ENCODE data around the gene GEN1.
"Not testable (repeated sequence)": the region's sequence is repeated elsewhere in the genome, so short reads cannot be mapped to it uniquely, and the experiment has no call there.

Gene GEN1

DNA sequence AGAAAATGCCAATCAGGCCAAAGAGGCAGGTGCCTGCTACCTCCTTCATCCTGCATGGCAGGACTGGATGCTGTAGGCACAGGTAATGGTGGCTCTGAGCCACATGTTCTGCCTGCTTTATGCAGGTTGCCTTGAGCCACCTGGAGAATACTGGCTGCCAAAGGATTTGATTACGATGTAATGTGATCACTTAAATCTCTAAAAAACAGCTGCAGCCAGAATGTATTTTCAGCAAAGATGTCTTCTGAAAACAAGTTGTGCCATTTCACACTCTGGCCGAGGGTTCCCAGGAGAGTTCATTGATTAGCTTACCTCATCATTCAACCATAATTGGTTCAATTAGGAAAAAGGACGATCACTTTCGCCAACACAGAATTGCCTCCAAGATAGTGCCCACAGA, 44.4 kb downstream of the GEN1 start:
- no peak for DNase-seq (ENCODE audit: low read depth)

DNA sequence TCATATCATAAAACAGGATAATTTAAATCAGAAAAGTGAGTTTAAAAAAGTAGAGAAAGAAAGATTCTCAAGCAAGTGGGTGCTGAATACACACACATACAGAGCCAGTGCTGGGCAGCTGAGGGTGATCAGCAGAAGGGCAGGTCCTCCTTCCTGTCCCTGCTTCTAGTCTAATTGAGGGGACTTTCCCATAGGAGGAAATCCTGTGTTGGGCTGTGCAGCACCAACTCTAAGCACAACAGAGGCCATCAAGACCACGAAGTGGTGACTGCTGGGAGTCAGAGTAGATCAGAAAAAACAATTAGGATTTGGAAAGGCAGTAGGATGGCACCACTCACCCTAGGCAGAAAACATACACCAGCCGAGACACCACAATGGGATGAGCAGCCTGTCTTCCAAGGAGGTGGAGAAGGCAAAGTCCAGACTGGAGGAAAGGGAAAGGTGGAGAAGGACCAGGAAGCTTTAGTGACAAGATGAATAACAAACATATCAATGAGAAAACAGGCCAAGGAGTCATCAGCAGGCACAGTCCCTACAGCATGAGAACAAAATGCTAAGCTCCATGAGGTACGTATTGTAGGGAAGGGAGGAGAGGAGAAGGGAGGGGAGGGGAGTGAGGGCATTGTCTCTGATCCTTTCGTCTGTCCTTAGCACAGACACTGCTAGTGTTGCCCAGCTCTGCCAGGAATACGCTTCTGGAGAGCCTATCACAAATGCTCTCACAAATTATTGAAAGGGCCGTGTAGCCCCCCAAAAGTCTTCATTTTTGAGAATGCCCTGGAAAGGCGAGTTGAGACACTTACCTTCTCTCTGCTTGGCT, 45.6 kb downstream of the GEN1 start:
- no peak for DNase-seq (ENCODE audit: low read depth)

DNA sequence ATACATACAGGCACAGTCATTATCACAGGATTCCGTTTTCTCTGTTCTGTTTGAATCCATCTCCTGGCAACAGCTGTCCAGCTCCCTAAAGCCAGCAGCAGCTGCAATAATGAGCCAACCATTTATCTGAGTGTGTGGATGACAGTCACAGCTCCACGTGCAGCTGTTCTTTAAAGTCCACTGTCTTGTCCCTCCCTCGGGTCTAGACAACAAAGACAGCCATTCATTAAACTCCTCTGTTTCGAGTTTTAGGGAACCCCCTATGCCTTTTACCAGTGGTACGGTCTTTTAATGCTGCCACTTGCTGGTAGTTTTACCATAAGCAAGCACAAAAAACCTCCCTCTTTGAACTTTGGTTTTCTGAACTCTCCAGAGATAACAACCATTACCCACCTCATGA, 46.3 kb downstream of the GEN1 start:
- DNase-seq (ENCODE audit: low read depth), result no peak

DNA sequence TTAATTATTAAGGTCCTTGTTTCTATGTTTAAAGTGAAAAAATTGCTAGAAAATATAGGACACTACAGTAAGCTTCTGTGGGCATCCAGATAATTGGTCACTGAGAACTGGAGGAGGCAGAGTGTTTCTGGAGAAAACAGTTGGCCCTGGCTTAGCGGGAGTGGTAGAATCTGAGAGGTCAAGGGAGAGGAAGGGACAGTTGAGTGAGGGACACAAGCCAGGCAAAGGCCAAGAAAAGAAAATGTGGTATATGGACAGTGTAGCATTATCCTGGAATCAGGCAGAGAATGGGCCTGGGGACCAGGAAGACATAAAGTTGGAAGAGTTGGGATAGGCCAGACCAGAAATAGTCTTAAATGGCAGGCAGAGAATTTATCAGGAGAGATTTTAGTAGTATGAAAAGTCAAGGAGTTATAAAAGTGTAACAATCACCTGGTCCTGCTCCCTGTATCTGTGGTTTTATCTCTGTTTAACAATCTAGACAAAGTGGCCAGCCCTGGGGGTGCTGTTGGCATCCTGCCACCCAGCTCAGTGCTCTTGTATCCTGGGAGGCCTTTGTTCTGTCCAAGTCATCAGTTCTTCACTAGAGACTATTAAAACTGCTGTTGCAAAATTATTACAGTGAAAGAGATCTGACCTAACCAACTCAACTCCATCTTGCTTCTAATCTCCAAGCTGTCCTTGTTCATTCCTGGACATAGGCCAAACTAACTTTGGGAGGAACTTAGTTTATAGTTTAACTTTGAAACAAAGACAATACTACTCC, 46.9 kb downstream of the GEN1 start:
- no peak for DNase-seq (ENCODE audit: low read depth)

DNA sequence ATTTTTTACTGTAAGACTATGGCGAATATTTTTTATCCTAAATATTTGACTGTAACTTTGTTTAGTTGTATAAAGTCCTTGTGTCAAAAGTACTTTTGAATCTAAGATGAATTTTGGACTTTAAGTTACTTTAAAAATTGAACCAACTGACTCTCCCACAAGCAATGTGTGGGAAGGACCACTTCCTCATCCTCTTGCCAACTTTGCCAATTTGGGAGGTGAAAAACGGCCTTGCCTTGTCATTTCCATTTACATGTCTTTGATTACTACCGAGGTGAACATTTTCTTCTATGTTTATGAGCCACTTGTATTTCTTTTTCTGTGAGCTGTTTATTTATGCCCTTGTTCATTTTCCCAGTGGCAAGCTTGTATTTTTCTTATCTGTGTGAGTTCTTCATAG, 49.6 kb downstream of the GEN1 start:
- DNase-seq (ENCODE audit: low read depth), result no peak

DNA sequence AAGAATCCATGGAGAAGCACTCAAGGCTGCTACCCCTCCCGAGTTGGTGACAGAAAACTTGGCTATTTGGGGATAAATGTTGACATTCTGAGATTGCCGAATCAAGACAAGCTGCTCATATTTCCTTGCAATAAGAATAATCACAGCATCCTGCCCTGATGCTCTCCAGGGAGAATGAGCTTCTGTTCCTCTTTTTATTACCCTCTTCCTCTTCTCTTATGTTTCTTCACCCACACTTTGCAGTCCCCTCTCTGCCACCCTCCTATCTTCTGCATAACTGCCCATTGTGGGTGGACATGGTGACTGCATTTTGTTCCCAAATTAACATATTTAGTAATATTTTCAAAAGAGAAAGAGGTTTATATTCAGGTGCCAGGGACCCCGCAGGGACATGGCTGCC, 50.4 kb downstream of the GEN1 start:
- DNase-seq (ENCODE audit: low read depth), result no peak

DNA sequence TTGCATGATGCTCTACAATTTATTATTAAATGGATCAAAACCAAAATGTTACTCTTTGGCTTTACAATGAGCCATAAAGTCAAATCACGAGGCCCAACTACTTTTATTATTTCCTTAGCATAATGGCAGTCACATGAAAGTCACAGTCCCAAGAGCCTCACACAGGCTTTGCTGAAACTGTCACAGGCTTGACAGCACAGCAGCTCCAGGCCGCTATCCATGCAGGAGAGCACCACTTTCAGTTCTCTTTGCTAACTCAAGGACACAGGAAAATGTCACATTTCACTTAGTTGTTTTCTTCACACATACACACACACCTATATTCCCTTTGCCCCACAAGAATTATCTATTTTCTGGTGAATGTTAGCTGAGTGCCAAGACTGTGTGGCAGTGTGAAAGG, 51.2 kb downstream of the GEN1 start:
- DNase-seq (ENCODE audit: low read depth), result no peak

DNA sequence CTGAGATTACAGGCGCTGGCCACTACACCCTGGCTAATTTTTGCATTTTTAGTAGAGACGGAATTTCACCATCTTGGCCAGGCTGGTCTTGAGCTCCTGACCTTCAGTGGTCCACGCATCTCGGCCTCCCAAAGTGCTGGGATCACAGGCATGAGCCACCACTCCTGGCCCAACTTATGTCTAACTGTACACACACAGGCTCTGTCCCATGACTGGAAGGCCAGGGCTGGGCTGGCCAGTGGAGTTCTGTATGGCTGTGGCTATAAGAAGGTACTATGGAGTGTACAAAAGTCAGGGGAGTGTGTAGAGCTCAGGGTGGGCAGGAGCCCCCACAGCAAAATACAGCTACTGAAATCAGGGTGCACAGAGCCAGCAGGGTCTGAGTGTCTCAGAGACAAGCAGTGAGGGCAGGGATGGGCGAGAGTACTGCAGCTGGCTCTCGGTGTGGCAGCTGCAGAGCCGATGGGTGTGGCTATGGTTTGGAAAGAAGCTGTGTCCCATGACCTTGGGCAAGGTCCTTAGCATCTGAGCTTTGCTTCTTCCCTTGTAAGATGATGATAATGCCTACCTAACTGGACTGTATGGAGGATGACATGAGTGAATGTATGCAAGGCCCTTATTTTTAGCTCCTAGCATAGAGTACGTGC, 51.9 kb downstream of the GEN1 start:
- DNase-seq (ENCODE audit: low read depth), result no peak

DNA sequence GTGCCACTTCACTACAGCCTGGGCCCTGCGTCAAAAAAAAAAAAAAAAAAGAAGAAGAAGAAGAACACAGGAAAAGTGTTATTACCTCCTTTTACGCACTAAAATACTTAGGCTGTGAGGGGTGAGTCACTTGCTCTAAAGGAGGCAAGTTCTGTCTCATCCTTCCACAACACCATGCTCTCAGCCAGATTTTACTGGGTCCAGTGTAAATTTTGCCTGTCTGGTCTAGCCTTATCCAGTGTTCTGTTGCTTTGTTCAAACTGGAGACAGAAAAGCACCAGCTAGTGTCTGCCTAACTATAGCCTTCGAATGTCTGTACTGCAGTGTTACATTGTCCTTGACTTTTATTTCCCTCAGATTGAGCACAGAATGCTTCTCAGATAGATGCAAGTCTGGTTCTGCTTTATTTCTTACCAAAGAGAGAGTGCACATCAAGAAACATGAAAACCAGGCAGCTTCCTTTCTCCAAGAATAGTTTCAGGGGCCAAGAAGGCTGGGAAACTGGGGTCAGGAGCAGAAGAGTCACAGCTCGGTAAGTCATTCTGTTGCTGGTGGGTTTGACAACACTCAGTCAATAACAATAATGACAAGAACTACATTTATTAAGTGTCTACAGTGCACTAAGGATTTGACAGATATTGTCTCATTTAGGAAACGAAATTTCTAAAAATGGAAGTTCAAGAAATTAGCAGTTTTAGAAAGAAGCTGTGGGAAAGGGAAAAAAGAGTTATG, 59.2 kb downstream of the GEN1 start:
- no peak for DNase-seq (ENCODE audit: low read depth)

DNA sequence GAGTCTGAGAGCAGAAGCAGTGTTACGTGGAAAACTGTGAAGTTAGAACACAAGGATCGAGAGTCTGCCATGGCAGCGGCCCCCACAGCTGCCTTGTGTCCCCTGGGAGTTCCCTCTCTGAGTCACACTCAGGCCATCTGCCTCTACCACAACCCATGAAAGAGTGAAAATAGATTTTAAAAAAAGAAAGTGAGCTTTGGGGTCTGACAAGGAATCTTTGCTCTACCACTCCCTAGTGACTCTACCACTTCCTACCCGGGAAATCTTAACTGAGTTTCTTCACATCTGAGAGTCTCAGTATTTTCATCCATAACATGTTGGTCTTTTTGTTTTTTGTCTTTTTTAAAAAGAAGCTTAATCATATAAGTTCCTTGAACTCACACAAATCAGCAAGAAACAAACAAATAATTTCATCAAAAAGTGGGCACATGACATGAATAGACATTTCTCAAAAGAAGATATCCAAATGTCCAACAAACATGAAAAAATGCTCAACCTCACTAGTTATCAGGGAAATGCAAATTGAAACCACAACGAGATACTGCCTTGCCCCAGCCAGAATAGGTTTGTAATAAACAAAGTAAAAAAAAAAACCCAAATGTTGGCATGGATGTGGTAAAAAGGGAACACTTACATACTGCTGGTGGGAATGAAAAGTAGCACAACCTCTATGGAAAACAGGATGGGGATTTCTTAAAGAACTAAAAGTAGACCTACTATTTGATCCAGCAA, 60.0 kb downstream of the GEN1 start:
- DNase-seq (ENCODE audit: low read depth), result no peak

DNA sequence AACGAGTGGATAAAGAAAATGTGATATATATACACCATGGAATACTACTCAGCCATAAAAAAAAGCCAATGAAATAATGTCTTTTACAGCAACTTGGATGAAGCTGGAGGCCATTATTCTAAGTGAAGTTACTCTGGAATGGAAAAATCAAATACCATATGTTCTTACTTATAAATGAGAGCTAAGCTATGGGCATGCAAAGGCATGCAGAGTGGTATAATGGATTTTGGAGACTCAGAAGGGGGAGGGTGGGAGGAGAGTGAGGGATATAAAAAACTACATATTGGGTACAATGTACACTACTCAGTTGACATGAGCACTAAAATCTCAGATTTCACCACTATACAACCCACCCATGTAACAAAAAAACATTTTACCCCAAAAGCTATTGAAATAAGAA, 60.7 kb downstream of the GEN1 start:
- no peak for DNase-seq (ENCODE audit: low read depth)

DNA sequence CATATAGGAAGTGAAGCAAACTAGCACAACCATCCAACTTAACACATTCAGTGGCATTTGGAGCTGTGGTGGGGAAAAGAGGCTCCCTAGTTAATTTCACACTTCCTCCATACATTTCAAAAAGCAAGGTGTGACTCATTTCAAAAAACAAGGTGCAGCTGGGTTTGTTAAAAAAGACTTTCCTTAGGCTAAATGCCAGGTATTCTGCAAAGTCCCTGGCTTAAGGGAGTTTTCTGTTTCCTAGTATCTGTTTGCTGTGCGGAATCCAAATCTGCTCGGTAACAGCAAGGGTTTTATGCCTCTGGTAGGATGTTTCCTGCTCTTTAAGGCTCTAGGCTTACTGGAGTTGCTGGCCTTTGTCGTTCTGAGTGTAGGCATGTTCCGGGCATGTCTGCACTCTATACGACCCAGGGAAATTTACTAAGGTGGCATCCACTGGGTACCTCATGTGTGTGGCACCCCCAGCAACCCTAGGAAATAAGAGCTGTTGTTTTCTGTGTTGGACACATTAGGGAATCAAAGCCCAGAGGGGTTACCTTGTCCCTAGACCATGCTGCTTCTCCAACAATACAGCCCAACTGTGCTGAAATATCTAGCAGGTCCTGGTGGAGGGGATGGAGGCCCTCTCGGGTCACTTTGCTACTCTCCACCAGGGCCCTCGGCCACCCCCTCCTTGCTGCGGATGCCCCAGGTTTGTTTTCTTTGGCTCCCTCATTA, 61.7 kb downstream of the GEN1 start:
- no peak for DNase-seq (ENCODE audit: low read depth)

DNA sequence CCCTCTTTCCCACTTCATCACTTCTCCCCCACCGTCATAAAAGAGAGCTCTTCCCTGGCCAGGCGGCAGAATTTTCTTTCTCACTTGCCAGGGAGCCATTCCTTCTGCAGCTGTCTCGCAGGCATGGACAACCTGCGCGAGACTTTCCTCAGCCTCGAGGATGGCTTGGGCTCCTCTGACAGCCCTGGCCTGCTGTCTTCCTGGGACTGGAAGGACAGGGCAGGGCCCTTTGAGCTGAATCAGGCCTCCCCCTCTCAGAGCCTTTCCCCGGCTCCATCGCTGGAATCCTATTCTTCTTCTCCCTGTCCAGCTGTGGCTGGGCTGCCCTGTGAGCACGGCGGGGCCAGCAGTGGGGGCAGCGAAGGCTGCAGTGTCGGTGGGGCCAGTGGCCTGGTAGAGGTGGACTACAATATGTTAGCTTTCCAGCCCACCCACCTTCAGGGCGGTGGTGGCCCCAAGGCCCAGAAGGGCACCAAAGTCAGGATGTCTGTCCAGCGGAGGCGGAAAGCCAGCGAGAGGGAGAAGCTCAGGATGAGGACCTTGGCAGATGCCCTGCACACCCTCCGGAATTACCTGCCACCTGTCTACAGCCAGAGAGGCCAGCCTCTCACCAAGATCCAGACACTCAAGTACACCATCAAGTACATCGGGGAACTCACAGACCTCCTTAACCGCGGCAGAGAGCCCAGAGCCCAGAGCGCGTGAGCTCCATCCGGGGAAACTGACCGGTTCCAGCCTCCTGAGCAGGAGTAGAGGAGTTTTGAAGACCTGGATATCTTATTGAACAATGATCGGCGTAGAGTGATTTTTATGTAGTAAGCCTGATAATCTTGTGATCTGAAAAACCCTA, 62.7 kb downstream of the GEN1 start, which contains the start of gene MSGN1:
Gene MSGN1, plus strand, starts transcription at position 65 of the 850 bp plus-strand sequence. Its CDS starts 59 bp downstream, at position 124.
- no peak for DNase-seq (ENCODE audit: low read depth)

DNA sequence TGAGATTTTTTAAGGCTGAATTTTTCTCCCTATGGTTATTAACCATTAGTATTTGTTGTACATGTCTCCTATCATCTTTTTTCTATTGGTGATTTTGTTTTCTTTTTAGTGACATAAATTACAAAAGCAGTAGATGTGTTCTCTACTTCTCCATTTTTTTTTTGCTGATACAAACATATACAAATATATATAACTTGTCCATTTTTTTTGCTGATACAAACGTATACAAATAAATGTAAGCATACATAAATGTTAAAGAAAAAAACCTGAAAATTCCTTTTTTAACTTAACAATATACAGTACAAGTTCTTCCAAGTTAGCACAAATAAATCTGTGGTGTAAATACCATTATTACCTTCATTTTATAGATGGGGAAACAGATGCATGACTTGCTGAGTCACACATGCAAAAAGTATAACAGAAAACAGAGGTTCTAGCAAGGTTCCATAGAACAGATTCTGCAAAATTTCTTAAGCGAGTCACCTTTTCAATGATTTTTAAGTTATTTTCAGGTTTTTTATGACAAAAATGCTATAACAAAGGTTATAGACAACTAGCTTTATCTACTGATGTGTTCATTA, 64.4 kb downstream of the GEN1 start:
- no peak for DNase-seq (ENCODE audit: low read depth)

DNA sequence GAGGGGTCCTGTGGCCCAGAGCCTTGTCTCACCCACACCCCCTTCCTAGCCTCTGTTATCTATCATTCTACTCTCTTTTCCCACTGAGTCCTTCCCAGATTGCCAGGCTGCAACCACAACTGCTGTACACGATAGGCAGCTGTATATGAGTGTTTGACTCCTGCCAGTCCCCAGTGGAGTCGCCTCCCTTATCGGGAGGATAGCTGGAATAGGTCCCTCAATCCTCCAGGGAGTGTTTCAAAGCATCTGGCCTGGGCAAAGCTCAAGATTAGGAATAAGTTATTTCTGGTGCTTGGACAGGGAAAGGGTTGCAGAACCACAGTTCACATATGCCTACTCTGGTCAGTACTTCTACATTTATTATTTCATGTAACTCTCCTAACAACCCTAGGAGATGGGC, 67.1 kb downstream of the GEN1 start:
- no peak for DNase-seq (ENCODE audit: low read depth)

DNA sequence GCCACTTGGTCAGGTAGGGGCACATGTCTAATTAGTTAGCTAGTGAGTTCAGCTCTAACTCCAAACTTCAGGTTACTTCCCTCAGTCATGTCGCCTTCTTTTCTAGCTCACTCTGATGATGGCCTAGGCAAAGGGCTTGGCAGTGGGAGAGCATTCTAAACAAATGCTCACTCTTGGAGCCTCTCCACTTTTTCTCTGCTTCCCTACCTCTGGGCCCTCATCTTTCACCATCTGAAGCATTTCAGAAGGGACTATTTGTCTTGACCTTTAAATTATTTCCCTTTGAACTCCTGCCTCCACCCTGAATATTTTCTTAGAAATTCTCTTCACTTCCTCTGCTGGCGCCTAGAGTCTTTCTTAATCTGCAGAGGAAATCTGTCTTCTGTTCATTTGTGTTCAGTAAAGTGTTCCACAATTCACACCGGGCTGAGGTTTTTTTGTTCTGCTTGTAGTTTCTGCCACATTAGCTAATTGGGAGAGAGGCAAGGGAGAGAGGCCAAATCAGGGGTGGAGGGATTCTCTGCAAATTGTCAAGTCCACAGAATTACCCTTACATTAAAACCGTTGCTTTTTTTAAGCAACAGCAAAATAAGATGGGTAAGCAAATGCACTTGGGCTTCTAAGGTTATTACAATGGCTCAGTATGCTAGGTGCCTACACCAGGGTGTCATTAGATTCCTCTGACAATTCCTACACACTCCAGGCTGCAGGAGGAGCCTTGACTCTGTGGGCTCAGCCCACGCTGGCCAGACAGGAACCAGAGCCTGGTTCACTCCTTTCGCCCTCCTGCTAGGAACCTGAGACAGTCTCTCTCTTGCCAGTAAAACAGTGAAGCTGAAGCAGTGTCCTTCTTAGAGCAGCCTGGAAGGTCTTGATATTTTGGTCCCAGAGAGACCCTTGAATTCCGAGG, 67.9 kb downstream of the GEN1 start:
- no peak for DNase-seq (ENCODE audit: low read depth)

DNA sequence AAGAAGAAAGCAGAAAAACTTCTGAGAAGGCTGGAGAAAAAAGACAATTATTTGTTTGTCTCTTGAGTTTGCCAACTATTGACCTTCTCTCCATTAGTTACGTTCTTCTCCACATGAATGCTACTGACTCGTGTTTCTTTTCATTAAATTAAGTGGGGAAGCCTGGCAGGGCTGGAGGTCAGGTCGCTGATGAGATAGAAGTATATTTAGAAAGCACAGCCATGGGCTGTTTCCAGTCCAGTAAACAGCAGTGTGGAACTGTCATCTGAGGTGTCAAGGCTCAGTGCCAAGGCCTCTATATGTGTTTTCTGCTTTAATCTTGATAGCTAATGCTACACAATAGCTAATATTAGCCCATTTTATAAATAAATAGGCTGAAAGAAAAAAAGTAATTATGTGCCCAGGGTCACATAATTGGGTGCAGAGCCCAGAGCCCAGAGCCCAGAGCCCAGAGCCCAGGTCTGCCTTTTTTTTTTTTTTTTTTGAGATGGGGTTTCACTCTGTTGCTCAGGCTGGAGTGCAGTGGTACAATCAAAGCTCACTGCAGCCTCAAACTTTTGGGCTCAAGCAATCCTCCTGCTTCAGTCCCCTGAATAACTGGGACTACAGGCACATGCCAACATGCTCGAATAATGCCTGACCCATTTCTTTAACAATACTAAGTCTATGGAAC, 68.6 kb downstream of the GEN1 start:
- no peak for DNase-seq (ENCODE audit: low read depth)

DNA sequence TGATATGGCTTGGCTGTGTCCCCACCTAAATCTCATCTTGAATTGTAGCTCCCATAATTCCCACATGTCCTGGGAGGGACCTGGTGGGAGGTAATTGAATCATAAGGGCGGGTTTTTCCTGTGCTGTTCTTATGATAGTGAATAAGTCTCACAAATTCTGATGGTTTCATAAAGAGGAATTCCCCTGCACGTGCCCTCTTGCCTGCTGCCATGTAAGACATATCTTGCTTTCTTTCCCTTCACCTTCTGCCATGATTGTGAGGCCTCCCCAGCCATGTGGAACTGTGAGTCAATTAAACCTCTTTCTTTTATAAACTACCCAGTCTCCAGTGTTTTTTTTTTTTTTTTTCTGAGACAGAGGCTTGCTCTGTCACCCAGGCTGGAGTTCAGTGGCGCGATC, 69.7 kb downstream of the GEN1 start:
- not testable (repeated sequence) for DNase-seq (ENCODE audit: low read depth)
